Measurements from ENCODE around the gene SLC7A10. TPM values are rescaled to one million over a fixed set of nuclear protein-coding genes. Genes with fewer than 3 reads are reported as not detected.

Gene SLC7A10
- total RNA-seq, 1 experiment from 2014 or later, result 2.9 TPM

- Histone ChIP-seq H2BK20ac (ENCODE audit: low read depth, low read length, poor library complexity, severe bottlenecking) (no peak overlapping the region), H3K18ac (ENCODE audit: insufficient read length, low read depth, low read length) (no peak overlapping the region), H3K9ac (ENCODE audit: extremely low read depth, insufficient read length, low read length) (no peak overlapping the region), H3K27me3 (ENCODE audit: insufficient read depth, low read length) (no peaks in the 10 kb centered on the region), H2AK5ac (ENCODE audit: insufficient read length, low read length) (no peak overlapping the region), H4K20me1 (ENCODE audit: control insufficient read depth, insufficient read depth, insufficient read length) (no peaks in the 10 kb centered on the region), H3K79me1 (ENCODE audit: insufficient read depth, low read depth, low read length, poor library complexity, severe bottlenecking) (no peaks in the 10 kb centered on the region), H2BK120ac (ENCODE audit: low read depth, low read length, poor library complexity, severe bottlenecking) (no peak overlapping the region), H4K8ac (replicated peaks; ENCODE audit: insufficient read length, low read depth, low read length) (no peak overlapping the region), H3K56ac (ENCODE audit: insufficient read length, low read depth, low read length) (no peak overlapping the region), H3K4me2 (ENCODE audit: insufficient read depth, insufficient read length, low read length) (no peak overlapping the region), H2AFZ (ENCODE audit: low read length) (no peak overlapping the region), H3K23me2 (ENCODE audit: insufficient read length, low read depth, low read length, poor library complexity, severe bottlenecking) (peaks cover 5% of the 10 kb centered on the region), H3K4ac (ENCODE audit: low read depth, low read length) (no peak overlapping the region), H3K23ac (ENCODE audit: insufficient read length, low read depth, low read length) (no peak overlapping the region), H3K79me2 (ENCODE audit: insufficient read depth, low read length) (no peaks in the 10 kb centered on the region), H3K4me1 (ENCODE audit: insufficient read depth, low read length) (no peaks in the 10 kb centered on the region), H2BK12ac (ENCODE audit: insufficient read length, low read depth, low read length) (no peak overlapping the region), H3K14ac (ENCODE audit: insufficient read depth, low read length) (no peak overlapping the region), H2BK5ac (ENCODE audit: insufficient read length, low read length) (no peak overlapping the region), H4K5ac (ENCODE audit: insufficient read length, low read depth, low read length) (no peak overlapping the region), H3K9me3 (ENCODE audit: control insufficient read depth, low read depth, low read length) (no peaks in the 10 kb centered on the region), H4K91ac (ENCODE audit: insufficient read length, low read depth, low read length) (no peak overlapping the region), H3K27ac (ENCODE audit: insufficient read length, low read depth, low read length) (no peak overlapping the region), H3T11ph (ENCODE audit: low read length) (no peak overlapping the region), H2BK15ac (ENCODE audit: low read depth, low read length) (no peak overlapping the region)
- Mint-ChIP-seq H3K27me3 (ENCODE audit: low read depth) (peaks cover 16% of the 10 kb centered on the region), H3K4me1 (peaks cover 15 to 21% of the 10 kb centered on the region in 2 experiments), H3K9me3 (peaks cover 2 to 3% of the 10 kb centered on the region in 2 experiments; a peak in 4 of 5 replicates), H3K4me3 (no peak overlapping the region), H3K36me3 (ENCODE audit: insufficient read depth in 1 of 3, low read depth in 3 of 3) (peaks cover 2 to 9% (median 2%) of the 10 kb centered on the region in 3 experiments; a peak in 4 of 7 replicates), H3K27ac (no peak overlapping the region)
- DNase-seq, result no peak
- TF ChIP-seq CTCF (conservative IDR thresholded peaks at IDR 0.05), result no peak
- no CpG with 5 or more reads among the region's 5 CpGs for WGBS (ENCODE audit: extremely low coverage, insufficient read length, low lambda C conversion rate)
These were observed 51.5 kb downstream of the SLC7A10 start for GRCh38 chr19:33174186-33174585.
